ES-I3 (cell line): ENCODE data around the gene WFDC5.

Experiments used
- H3K36me3 ChIP-seq: 2 replicates; pipeline ENCODE4 v1.6.1; 2013; ENCODE audit warnings: mild to moderate bottlenecking, low read length, control low read depth, moderate library complexity; ENCODE audit not compliant: insufficient read depth
- H3K4me1 ChIP-seq: 2 replicates; pipeline ENCODE4 v1.6.1; 2013; ENCODE audit warnings: mild to moderate bottlenecking, control low read depth, low read length; ENCODE audit not compliant: insufficient read depth
- H3K9ac ChIP-seq: 2 replicates; pipeline ENCODE4 v1.6.1; 2013; ENCODE audit warnings: low read depth, mild to moderate bottlenecking, low read length, moderate library complexity
- H3K9me3 ChIP-seq: 2 replicates; pipeline ENCODE4 v1.6.1; 2013; ENCODE audit warnings: mild to moderate bottlenecking, low read length, moderate library complexity; ENCODE audit not compliant: control insufficient read depth, insufficient read depth

The WFDC5 gene

DNA sequence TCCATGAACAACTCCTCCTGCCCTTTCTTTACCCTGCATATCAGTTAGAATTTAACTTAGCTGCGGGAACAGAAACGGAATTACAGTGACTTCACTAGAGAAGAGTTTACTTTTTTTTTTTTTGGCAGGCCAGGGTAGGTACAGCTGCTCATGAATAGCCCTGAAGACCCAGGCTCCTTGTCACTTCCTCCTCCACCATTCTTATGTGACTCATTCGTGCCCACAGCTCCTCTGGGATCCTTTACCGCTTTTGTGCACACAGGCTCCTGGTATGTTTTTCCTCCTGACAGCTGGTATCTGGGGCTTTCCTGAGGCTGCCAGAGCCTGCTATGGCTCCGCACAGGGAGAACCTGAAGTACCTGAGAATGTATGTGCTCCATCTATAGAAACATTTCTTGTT is 10.2 kb downstream of the WFDC5 start:
- H3K9me3 ChIP-seq = no peaks in the 10 kb centered on the region
- H3K36me3 ChIP-seq = no peaks in the 10 kb centered on the region
- peaks cover 6% of the 10 kb centered on the region; the same call in 1 of the 2 replicates for H3K4me1 ChIP-seq
- no peak overlapping the region for H3K9ac ChIP-seq

DNA sequence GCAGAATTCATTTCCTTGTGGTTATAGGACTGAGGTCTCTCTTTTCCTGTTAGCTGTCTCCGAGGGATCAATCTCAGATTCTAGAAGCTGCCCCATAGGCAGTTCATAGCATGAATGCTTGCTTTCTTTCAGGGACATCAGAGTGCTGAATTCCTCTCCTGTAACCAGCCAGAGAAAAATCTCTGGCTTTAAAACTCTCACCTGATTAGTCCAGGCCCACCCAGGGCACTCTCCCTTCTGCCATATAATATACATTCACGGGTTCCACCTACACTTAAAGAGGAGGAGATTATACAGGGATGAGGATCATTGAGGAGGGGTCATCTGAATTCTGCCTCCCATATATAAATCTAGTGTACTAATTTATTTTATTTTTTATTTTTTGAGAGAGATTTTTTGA is 11.9 kb downstream of the WFDC5 start:
- H3K4me1 ChIP-seq = peaks cover 6% of the 10 kb centered on the region; the same call in 1 of the 2 replicates
- no peaks in the 10 kb centered on the region for H3K36me3 ChIP-seq
- no peak overlapping the region for H3K9ac ChIP-seq
- no peaks in the 10 kb centered on the region for H3K9me3 ChIP-seq

DNA sequence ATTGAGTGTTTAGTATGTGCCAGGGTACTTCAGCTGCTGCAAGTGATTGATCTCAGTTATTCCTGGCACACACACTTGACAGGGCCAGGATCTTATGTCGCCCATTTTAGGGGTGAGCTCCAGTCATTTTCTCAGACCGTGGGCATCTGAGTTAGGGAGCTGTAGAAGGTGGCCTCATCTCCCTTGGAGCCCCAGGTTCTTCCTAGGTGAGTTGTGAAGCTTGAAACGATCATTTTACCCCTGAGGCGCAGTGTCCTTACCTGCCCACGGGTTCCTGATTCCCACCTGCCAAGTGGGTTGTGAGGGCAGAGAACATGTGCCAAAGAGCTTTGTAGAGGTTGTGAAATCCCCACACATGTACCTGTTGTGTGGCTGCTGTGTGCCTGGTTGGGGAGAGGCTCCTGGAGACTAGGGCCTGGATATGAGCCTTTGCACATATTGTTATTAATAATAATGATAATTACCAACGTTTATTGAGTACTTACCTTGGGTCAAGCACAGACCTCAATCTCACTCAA is 13.6 kb downstream of the WFDC5 start:
- H3K9me3 ChIP-seq = no peaks in the 10 kb centered on the region
- H3K4me1 ChIP-seq = peaks cover 6% of the 10 kb centered on the region; the same call in 1 of the 2 replicates
- H3K9ac ChIP-seq = peak overlapping the region; percentile 47
- no peaks in the 10 kb centered on the region for H3K36me3 ChIP-seq

DNA sequence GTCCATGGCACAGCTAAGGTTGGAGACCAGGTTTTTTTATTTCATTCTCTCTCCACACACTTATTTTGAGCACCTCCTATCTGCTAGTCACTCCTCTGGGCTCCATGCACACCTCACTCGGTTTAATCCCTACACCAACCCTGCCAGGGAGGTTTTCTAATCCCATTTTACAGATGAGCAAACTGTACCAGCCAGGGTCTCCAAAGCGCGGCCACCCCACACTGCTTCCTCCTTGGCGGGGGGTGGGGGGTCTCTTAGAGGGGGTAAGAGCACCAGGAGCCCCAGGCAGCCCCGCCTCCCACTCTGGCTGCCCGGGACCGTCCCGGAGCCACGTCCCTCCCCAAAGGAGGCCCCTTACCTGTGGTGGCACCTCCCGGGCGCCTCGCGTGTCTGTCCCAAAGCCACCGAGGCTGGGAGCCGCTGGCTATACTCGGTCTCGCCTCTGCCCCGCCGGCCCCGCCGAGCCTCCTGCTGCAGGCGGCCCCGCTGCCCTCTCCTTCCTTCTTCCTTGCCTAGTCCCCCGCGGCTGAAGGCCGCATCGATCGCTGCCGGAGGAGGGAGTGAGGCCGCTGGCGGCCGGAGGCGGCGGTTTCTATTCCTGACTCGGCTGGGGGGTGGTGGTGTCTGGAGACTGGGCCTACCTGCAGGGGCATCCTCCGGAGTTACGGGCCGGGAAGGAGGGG is 14.3 kb downstream of the WFDC5 start, which contains the start of gene KCNS1:
Gene KCNS1, minus strand, starts transcription at position 565 of the 683 bp plus-strand sequence. CDS start 1,891 bp downstream, outside the sequence.
- Histone ChIP-seq H3K9me3 (no peaks in the 10 kb centered on the region), H3K9ac (peak within 1 kb of the TSS; percentile 47), H3K4me1 (peaks cover 6% of the 10 kb centered on the region; the same call in 1 of the 2 replicates), H3K36me3 (no peaks in the 10 kb centered on the region)

DNA sequence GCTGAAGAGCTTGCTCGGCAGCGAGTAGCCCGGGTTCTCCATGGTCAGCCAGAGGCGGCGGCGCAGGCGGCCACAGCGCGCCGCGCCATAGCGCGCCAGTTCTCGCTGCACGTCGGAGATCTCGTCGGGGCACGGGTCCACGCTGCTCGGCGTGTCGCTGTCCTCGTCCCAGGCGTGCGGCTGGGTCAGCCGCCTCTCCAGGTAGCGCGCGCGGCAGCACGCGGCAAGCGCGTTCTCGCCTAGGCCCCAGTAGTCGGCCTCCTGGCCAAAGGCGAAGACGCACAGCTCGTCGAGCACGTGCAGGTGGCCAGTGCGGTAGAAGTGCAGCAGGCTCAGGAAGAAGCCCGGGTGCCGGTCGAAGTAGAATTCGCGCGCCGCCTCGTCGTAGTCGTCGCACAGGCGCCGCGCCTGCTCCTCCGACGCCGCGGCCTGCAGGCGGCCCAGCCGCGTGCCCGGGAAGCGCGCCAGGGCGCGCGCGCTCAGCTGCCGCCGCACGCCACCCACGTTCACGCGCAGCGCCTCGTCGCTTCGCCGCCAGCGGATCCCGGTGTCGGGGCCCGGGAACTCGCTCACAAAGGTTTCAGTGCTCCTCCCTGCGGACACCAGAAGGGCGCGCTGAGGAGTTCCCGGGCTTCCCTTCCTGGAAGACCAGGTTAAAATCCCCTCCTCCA is 16.7 kb downstream of the WFDC5 start:
- Histone ChIP-seq H3K36me3 (no peaks in the 10 kb centered on the region), H3K9me3 (no peaks in the 10 kb centered on the region), H3K9ac (peak overlapping the region; percentile 24; the same call in 1 of the 2 replicates), H3K4me1 (peaks cover 9% of the 10 kb centered on the region)

DNA sequence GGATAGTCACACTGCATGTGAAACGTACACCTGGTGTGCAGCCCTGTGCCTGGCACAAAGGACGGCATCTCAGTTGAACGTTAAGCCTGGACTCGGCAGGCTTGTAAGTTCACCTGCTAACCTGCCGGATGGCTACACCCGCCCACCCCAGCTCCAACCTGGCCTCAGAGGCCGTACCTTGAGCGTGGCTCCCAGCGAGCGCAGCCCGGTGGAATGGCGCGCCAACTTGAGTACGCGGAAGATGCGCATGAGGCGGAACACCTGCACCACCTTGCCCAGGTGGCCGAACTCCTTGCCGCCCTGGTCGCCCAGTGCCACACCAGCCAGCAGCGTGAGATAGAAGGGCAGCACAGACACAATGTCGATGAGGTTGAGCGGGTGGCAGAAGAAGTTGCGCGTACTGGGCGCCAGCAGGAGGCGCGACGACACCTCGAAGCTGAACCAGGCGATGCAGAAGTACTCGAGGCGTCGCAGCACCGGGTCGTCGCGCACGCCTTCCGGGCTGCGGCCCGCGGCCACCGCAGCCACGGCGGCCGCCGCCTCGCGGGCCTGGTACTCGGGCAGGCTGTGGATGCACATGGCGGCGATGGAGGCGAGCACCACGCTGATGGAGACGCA is 17.4 kb downstream of the WFDC5 start:
- Histone ChIP-seq H3K9me3 (no peaks in the 10 kb centered on the region), H3K36me3 (no peaks in the 10 kb centered on the region), H3K4me1 (peaks cover 9% of the 10 kb centered on the region), H3K9ac (no peak overlapping the region)

DNA sequence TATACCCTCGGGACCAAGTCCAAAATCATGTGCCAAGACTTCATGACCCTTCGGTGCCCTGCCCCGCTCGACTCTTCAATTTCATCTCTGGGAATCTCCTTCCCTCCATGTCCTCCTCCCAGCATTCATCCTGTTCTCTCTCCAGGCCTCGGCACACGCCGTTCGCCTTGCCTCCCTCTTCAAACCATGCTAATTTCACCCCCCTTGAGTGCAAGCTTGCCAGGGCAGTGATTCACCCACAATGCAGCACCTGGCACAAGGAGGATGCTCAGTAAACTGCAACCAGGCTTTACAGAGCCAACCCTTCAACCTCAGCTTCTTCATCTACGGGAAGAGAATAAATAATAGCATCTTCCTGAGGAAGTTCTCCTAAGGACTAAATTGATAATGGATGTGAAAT is 18.2 kb downstream of the WFDC5 start:
- Histone ChIP-seq H3K36me3 (no peaks in the 10 kb centered on the region), H3K4me1 (peaks cover 9% of the 10 kb centered on the region), H3K9me3 (no peaks in the 10 kb centered on the region), H3K9ac (no peak overlapping the region)

DNA sequence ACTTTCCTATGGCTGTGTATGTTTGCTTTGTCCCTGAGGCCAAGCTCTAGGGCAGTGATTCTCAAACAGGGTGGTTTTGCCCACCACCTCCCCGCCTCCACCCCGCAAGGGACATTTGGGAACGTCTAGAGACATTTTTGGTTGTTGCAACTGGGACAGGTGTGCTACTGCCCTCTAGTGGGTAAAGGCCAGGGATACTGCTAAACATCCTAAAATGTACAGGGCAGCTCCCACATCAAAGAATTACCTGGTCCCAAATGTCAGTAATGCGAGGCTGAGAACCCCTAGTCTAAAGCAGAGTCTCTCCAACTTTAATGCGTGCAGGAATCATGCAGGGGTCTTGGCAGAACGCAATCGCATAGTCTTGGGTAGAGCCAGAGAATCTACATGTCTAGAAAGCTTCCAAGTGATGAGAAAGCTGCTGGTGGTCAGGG is 19.2 kb downstream of the WFDC5 start:
- H3K4me1 ChIP-seq = peaks cover 3% of the 10 kb centered on the region

DNA sequence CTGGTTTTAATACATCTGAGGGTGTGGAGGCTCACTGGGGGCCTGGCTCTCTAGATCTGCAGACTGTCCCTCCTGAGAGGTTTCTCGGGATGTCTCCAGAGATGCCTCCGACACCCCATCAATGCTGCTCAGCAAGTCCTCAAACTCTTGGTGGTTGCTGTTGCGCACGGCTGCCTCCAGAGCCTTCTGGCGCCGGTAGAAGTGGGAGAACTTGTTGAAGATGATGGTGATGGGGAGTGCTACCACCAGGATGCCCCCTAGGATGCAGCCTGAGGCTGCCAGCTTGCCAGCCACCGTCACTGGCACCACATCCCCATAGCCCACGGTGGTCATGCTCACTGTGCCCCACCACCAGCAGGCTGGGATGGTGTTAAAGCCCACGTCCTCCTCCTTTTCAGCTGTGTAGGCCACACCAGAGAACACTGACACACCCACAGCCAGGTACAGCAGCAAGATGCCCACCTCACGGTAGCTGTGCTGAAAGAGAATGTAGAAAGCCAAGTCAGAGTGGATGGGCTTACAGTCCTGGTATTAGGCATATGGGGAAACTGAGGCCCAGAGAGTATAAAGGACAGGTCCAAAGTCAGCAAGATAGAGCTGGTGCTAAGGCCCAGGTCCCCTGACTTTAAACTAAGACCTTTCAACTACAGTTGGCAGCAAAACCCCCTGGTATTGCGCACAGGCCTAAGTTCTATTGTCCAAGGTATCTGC is 20.0 kb downstream of the WFDC5 start:
- no peak overlapping the region for H3K9ac ChIP-seq
- peaks cover 3% of the 10 kb centered on the region; the same call in 1 of the 2 replicates for H3K36me3 ChIP-seq
- no peaks in the 10 kb centered on the region for H3K9me3 ChIP-seq
- H3K4me1 ChIP-seq = peaks cover 3% of the 10 kb centered on the region

More for the DNA sequence above, 19.2 kb downstream of the WFDC5 start:
- H3K36me3 ChIP-seq = peaks cover 3% of the 10 kb centered on the region; the same call in 1 of the 2 replicates
- H3K9me3 ChIP-seq = no peaks in the 10 kb centered on the region
- no peak overlapping the region for H3K9ac ChIP-seq

DNA sequence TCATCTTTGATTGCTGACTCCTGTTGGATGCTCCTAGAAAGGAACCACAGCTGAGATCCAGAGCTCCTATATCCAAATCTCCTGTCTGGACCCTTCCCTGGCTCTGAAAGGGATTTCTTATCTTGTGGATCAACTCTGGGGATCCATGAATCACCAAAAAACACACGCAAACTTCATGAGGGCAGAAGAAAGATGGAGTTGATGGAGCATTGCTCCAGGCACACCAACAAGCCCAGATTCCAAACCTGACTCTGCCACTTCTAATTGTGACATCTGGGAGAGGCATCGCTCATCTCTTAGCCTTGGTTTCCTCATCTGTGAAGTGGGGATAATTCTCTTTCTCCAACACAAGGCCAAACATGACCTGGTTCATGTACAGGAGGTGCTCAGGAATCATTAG is 20.8 kb downstream of the WFDC5 start:
- Histone ChIP-seq H3K9ac (no peak overlapping the region), H3K36me3 (peaks cover 3% of the 10 kb centered on the region; the same call in 1 of the 2 replicates), H3K9me3 (no peaks in the 10 kb centered on the region), H3K4me1 (peaks cover 3% of the 10 kb centered on the region)

DNA sequence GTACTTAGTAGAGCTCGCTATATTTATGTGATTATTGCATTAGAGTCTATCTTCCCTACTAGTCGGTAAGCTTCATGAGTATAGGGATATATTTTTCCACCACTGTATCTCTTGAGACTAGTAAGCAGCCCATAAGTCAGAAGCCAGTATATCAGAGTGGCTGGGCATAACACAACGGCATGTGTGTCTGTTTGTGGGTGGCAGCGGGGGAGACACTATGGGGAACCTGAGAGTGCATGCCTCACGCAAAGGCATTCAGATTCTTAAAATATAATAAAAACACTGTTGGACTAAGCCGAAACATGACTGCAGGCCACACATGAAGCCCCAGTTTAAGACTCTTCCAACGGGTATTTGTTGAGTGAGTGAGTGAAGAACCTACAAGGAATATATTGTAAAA is 22.1 kb downstream of the WFDC5 start:
- peaks cover 3% of the 10 kb centered on the region; the same call in 1 of the 2 replicates for H3K36me3 ChIP-seq
- peaks cover 3% of the 10 kb centered on the region for H3K4me1 ChIP-seq
- no peak overlapping the region for H3K9ac ChIP-seq
- no peaks in the 10 kb centered on the region for H3K9me3 ChIP-seq

DNA sequence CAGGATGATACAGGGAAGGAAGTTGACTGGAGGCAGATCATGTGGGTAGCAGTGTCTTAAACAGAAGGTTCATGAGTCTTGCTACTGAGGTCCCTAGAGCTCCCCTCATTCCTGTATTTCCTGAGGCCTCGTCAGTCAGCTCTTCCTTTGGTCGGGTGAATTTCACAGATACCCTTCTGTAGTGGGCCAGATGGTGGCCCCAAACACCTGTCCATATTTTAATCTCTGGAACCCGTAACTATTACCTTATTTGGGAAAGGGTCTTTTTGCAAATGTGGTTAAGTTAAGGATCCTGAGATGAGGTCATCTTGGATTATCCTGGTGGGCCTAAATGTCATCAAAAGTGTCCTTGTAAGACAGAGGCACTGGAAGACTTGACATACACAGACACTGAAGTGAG is 23.6 kb downstream of the WFDC5 start:
- Histone ChIP-seq H3K9me3 (no peaks in the 10 kb centered on the region), H3K9ac (no peak overlapping the region), H3K4me1 (peaks cover 3% of the 10 kb centered on the region), H3K36me3 (peaks cover 3% of the 10 kb centered on the region; the same call in 1 of the 2 replicates)

DNA sequence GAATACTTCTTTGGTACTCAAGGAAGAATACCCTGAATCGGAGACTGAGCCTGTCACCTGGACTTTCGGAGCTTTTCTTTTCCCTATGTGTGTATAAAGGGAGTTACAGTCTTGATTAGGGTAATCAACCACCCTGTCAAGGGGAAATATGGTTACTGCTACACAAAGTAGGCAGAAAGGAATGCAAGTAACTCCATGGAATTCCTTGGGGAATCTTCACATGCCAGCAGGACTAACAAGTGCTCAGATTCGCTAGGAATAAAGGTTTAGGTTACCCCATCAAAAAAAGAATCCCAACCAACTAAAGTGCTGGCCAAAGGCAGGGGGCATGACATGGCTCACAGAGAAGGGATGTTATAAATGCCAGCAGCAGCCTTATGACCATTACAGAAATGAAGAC is 24.5 kb downstream of the WFDC5 start:
- Histone ChIP-seq H3K9ac (no peak overlapping the region), H3K9me3 (no peaks in the 10 kb centered on the region), H3K36me3 (peaks cover 3% of the 10 kb centered on the region; the same call in 1 of the 2 replicates), H3K4me1 (peaks cover 1% of the 10 kb centered on the region)

DNA sequence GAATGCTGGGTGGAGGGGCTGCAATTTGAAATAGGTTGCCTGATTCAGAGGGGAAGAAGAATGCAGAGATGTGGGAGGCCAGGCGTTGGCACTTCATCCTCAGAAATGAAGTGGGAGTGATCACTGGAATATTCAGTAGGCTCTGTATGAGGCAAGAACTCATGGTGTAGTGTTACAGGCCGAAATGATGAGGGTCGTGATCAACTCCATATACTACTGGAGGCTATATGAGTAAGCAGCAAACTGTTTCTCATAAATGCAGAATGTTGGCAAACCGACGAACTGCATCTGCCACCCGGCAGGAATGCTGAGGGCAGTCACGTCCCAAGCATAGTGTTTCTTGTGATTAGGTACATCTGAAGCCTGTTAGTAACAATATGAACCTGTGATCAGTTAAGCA is 26.7 kb downstream of the WFDC5 start:
- Histone ChIP-seq H3K9ac (no peak overlapping the region), H3K9me3 (no peaks in the 10 kb centered on the region), H3K4me1 (no peaks in the 10 kb centered on the region), H3K36me3 (peaks cover 3% of the 10 kb centered on the region; the same call in 1 of the 2 replicates)
